Osteoblast (primary cell): Measurements from ENCODE around the gene NAV3. TPM values are rescaled to one million over a fixed set of nuclear protein-coding genes. Genes with fewer than 3 reads are reported as not detected.
A peak's percentile ranks its signal among the peaks of the same experiment; 100 is the strongest.

Experiments
- DNase-seq: peaks from one replicate; pipeline ENCODE4 v3.0.0; 2011; ENCODE audit warnings: low spot score, mixed read lengths; ENCODE audit not compliant: insufficient read length; ENCODE audit errors: missing footprints
- H2AFZ ChIP-seq: 2 replicates; pipeline ENCODE4 v1.6.0; 2011; ENCODE audit warnings: mild to moderate bottlenecking, low read length
- H3K27ac ChIP-seq: 2 replicates; pipeline ENCODE4 v1.5.1; 2011; ENCODE audit warnings: mild to moderate bottlenecking, low read depth, low read length, moderate library complexity
- H3K27me3 ChIP-seq: 2 replicates; pipeline ENCODE4 v1.6.0; 2012; ENCODE audit warnings: mild to moderate bottlenecking, control low read depth, inconsistent platforms, low read length, moderate library complexity; ENCODE audit not compliant: insufficient read depth
- H3K36me3 ChIP-seq: 2 replicates; pipeline ENCODE4 v1.5.1; 2011; ENCODE audit warnings: mild to moderate bottlenecking, low read length, control low read depth, moderate library complexity; ENCODE audit not compliant: insufficient read depth
- H3K4me1 ChIP-seq: 2 replicates; pipeline ENCODE4 v1.5.1; 2011; ENCODE audit warnings: mild to moderate bottlenecking, low read length, control low read depth, moderate library complexity; ENCODE audit not compliant: insufficient read depth
- H3K4me2 ChIP-seq: 2 replicates; pipeline ENCODE4 v1.6.0; 2011; ENCODE audit warnings: mild to moderate bottlenecking, low read length; ENCODE audit not compliant: insufficient read depth
- H3K4me3 ChIP-seq: fragments of 200-600 bp; sonication (generic); 3 replicates; pipeline ENCODE4 v1.5.1; 2012; ENCODE audit warnings: mild to moderate bottlenecking, low read length, inconsistent platforms; ENCODE audit not compliant: insufficient read depth
- H3K79me2 ChIP-seq: 2 replicates; pipeline ENCODE4 v1.6.0; 2012; ENCODE audit warnings: mild to moderate bottlenecking, low read length, control low read depth, inconsistent platforms; ENCODE audit not compliant: insufficient read depth
- H3K9me3 ChIP-seq: 2 replicates; pipeline ENCODE4 v1.5.1; 2011; ENCODE audit warnings: low read depth, low read length, control low read depth
- H4K20me1 ChIP-seq: 2 replicates; pipeline ENCODE4 v1.6.0; 2012; ENCODE audit warnings: mild to moderate bottlenecking, low read length, control low read depth; ENCODE audit not compliant: insufficient read depth
- total RNA-seq: library from RNA; depleted of rRNA; stranded (reverse); fragments of >200 nt; gene quantifications from 2 replicates; pipeline ENCODE4 v1.2.3, GENCODE V29; 2012
- TF ChIP-seq, protein P1 (sequence below): IDR thresholded peaks from 2 replicates; pipeline ENCODE4 v1.5.1; 2011; ENCODE audit warnings: mild to moderate bottlenecking, low read depth, low read length, moderate library complexity; ENCODE audit errors: extremely low read depth

NAV3 gene
- total RNA-seq, 1 donor = 84.7 TPM

DNA sequence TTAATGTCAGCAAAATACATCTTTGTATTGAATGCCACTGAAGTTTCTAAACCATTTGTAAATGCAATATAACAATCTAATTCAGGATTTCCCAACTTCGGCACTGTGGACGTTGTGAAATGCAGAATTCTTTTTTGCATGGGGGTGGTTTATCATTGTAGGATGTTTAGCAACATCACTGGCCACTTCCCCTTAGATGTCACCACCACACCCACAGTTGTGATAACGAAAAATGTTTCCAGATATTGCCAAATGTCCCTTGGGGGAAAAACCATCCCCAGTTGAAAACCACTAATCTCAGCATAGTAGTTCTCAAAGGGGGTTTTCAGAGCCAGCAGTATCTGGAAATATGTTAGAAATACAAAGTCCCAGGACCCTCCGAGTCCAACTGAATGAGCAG, 203.3 kb downstream of the NAV3 start:
- TF ChIP-seq, protein P1, sequence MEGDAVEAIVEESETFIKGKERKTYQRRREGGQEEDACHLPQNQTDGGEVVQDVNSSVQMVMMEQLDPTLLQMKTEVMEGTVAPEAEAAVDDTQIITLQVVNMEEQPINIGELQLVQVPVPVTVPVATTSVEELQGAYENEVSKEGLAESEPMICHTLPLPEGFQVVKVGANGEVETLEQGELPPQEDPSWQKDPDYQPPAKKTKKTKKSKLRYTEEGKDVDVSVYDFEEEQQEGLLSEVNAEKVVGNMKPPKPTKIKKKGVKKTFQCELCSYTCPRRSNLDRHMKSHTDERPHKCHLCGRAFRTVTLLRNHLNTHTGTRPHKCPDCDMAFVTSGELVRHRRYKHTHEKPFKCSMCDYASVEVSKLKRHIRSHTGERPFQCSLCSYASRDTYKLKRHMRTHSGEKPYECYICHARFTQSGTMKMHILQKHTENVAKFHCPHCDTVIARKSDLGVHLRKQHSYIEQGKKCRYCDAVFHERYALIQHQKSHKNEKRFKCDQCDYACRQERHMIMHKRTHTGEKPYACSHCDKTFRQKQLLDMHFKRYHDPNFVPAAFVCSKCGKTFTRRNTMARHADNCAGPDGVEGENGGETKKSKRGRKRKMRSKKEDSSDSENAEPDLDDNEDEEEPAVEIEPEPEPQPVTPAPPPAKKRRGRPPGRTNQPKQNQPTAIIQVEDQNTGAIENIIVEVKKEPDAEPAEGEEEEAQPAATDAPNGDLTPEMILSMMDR = no peak
- no peak overlapping the region for H2AFZ ChIP-seq
- peak overlapping the region; percentile 48 for H3K27ac ChIP-seq
- H3K79me2 ChIP-seq = peaks cover 5% of the 10 kb centered on the region
- H3K4me1 ChIP-seq = peaks cover 38% of the 10 kb centered on the region
- peak; percentile 5 for DNase-seq
- peak overlapping the region; percentile 32 for H3K4me2 ChIP-seq
- no peak overlapping the region for H3K4me3 ChIP-seq
- H3K9me3 ChIP-seq = no peaks in the 10 kb centered on the region
- H4K20me1 ChIP-seq = no peaks in the 10 kb centered on the region
- H3K27me3 ChIP-seq = no peaks in the 10 kb centered on the region
- peaks cover 22% of the 10 kb centered on the region for H3K36me3 ChIP-seq

DNA sequence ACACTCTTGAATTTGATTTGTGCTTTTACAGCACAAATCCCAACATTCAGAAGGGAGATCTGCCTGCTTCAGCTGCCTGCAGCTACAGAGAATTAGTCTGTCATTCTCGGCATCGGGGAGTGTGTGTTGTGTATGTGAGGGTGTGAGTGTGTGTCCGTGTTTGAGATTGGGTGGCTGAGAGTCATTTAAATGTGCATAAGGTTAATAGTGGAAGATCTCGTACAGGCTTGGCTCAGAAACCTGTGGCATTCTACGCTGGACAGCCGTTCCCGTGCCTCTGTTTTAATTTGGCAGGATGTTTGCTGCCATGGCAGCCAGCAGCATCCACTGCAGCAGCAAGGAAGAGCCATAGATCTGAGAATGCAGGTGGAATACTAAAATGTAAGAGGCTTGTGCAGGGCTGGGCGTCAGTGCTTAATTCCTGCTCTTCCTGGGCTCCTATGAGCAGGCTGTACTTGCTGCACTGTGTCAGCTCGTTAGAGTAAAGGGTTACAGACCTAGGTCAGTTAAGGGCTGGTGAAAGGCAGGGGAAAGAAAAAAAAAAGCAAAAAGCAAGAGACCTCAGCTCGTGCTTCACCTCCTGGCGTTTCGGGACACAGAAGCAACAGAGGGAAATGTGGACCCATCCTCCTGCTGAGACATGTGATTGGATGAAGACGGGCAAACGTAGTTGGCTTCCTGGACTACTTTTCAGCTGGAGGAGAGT, 205.4 kb downstream of the NAV3 start:
- TF ChIP-seq, protein P1 = no peak
- H3K4me2 ChIP-seq = peak overlapping the region; percentile 64
- H2AFZ ChIP-seq = peak overlapping the region; percentile 4
- peak overlapping the region; percentile 45 for H3K27ac ChIP-seq
- peak overlapping the region; percentile 17 for H3K4me3 ChIP-seq
- peaks cover 11% of the 10 kb centered on the region for H3K36me3 ChIP-seq
- H3K4me1 ChIP-seq = peaks cover 46% of the 10 kb centered on the region
- H3K27me3 ChIP-seq = no peaks in the 10 kb centered on the region
- DNase-seq = no peak
- no peaks in the 10 kb centered on the region for H4K20me1 ChIP-seq
- no peaks in the 10 kb centered on the region for H3K9me3 ChIP-seq
- H3K79me2 ChIP-seq = peaks cover 13% of the 10 kb centered on the region

DNA sequence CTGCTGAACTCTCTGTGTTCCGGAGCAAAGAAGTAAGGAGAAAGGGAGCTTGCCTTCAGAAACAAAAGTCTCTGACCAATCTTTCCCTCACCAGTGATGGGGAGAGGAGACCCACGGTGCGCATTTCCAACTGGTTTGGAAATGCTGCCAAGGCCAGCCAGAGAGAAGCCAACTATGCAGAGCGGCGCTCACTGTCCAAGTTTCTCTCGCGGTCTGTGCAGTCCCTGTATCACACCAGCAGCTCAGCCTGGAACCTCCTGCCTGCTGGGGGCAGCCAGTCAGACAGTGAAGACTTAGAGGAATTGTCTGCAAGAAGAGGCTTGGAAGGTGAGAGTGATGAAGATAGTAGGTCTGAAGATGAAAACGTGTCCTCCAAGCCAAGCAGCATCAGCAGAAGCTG, 206.2 kb downstream of the NAV3 start:
- Histone ChIP-seq H4K20me1 (no peaks in the 10 kb centered on the region), H2AFZ (no peak overlapping the region), H3K4me3 (no peak overlapping the region), H3K27me3 (no peaks in the 10 kb centered on the region), H3K27ac (no peak overlapping the region), H3K4me2 (no peak overlapping the region), H3K9me3 (no peaks in the 10 kb centered on the region), H3K36me3 (peaks cover 10% of the 10 kb centered on the region), H3K79me2 (peaks cover 20% of the 10 kb centered on the region), H3K4me1 (peaks cover 46% of the 10 kb centered on the region)
- TF ChIP-seq, protein P1 = no peak
- DNase-seq = no peak

DNA sequence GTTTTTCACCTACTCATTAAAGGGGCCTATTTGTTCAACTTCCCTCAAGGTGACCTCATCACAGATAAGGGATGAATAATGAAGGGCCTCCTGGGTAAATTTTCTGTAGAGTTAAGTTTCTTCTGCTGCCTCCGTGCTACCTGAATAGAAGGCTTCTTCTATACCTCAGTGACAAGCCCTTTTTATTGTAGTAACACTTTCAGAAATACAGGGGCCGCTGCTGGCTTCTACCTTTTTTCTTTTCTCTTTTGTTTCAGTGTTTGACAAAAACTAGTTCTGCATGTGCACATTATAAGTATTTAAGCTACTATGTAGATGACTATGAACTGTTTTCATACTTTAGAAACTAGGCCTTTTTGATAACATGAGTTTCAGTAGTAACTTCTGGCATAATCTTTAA, 207.0 kb downstream of the NAV3 start:
- no peak overlapping the region for H2AFZ ChIP-seq

More for the DNA sequence above, 207.0 kb downstream of the NAV3 start:
- H3K4me2 ChIP-seq = no peak overlapping the region
- peaks cover 28% of the 10 kb centered on the region for H3K79me2 ChIP-seq
- H3K36me3 ChIP-seq = peaks cover 13% of the 10 kb centered on the region
- H4K20me1 ChIP-seq = no peaks in the 10 kb centered on the region
- no peak for DNase-seq
- H3K4me3 ChIP-seq = no peak overlapping the region
- no peaks in the 10 kb centered on the region for H3K9me3 ChIP-seq
- TF ChIP-seq, protein P1 = no peak
- H3K4me1 ChIP-seq = peaks cover 46% of the 10 kb centered on the region
- H3K27me3 ChIP-seq = no peaks in the 10 kb centered on the region
- no peak overlapping the region for H3K27ac ChIP-seq
